Caki2 (cell line): ENCODE results near the gene AKAP12. TPM values are rescaled to one million over a fixed set of nuclear protein-coding genes. Genes with fewer than 3 reads are reported as not detected.
"Not testable (repeated sequence)": the region's sequence is repeated elsewhere in the genome, so short reads cannot be mapped to it uniquely, and the experiment has no call there.

Experiments used
- DNase-seq: peaks from one replicate; pipeline ENCODE4 v3.0.0-alpha.2; 2015; ENCODE audit warnings: low read depth
- in situ Hi-C: cut with HindIII; loops from 2 replicates; pipeline ENCODE4 v1.10.0; 2016; ENCODE audit warnings: low sequenced_read_pairs, low pct_unique_long_range_greater_than_20kb, mixed read lengths
- total RNA-seq: library from RNA; depleted of rRNA; stranded (reverse); fragments of >200 nt; shearing (Covaris generic); gene quantifications from 2 replicates; pipeline ENCODE4 v1.2.3, GENCODE V29; 2014; ENCODE audit warnings: low replicate concordance

Gene AKAP12
- total RNA-seq, 1 experiment from 2014 or later, result 34.4 TPM

DNA sequence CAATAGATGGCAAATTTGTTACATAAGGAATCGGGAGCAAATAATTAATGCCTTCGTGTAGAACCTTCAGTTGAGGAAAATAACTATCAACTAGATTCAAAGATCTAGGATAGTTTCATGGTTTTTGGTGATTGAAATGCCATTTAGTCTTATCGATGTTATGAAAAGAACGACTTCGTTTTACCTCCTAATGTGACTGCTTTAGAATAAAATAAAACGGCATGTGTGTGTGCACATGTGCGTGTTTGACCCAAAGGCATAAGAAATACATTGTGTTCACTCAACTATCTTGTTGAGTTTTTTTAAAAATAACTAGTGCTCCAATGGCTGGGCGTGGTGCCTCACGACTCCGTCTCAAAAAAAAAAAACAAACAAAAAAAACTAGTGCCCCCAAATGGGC is 114.0 kb downstream of the AKAP12 start:
- in situ Hi-C loops, result no loop called here
- DNase-seq, result no peak

- in situ Hi-C loops, DNase-seq: not testable (repeated sequence)
These were observed 117.2 kb downstream of the AKAP12 start for GRCh38 chr6:151356983-151357382.

GRCh38 chr6:151357758-151358436 is 118.1 kb downstream of the AKAP12 start:
- in situ Hi-C loops, result no loop called here
- no peak for DNase-seq

- no peak for DNase-seq
- in situ Hi-C loops, result no loop called here
These were observed 118.7 kb downstream of the AKAP12 start for GRCh38 chr6:151358475-151358874.

- in situ Hi-C loops, result no loop called here
- DNase-seq, result no peak
These were observed 119.7 kb downstream of the AKAP12 start for GRCh38 chr6:151359486-151359885.

GRCh38 chr6:151365233-151365632 is 125.5 kb downstream of the AKAP12 start:
- in situ Hi-C loops, result no loop called here
- no peak for DNase-seq

DNA sequence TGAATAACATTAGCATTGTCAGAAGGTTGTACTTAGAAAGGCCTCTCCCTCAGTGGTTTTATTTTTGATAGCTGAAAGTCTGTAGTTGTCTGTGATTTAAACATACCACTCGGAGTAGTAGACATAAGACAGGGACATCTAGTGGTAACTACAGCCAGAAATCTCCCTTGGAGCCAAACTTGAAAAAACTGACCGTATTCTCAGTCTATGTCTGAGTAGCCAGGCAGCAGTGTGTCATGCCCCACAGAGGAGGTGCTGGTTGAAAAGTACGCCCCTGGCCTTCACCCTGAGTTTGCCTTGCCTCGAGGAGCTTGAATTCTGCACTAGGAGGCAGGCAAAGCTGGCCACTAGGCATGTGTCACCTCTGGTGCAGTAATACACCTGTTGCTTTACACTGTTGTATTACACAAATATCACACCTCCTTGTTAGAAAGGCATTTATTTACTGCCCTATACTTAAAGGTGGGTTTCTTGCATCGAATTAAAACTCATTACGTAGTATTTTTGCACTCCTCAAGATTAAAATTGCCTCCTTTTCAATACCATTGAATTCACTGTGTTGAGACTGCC is 130.8 kb downstream of the AKAP12 start:
- peak; percentile 19 for DNase-seq
- in situ Hi-C loops, result no loop called here

- DNase-seq, result no peak
- in situ Hi-C loops, result no loop called here
These were observed 132.4 kb downstream of the AKAP12 start for GRCh38 chr6:151372164-151372563.

GRCh38 chr6:151374036-151374683 is 134.4 kb downstream of the AKAP12 start:
- in situ Hi-C loops, result no loop called here
- no peak for DNase-seq

DNA sequence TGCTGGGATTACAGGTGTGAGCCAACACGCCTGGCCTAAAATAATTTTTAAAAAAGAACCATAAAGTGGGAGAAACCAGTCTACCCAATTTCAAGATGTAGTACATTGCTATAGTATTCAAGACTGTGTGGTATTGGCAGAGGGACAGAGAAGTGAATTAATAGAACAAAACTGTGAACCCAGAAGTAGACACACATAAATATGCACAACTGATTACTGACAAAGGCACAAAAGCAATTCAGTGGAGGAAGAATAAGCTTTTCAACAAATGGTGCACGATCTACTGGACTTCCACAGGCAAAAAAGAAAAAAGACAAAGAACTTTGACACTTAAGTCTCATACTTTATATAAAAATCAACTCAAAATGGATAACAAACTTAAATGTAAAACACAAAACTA is 136.1 kb downstream of the AKAP12 start:
- in situ Hi-C loops, result no loop called here
- DNase-seq, result no peak

- DNase-seq, result peak; percentile 10
- in situ Hi-C loops, result no loop called here
These were observed 136.7 kb downstream of the AKAP12 start for GRCh38 chr6:151376440-151376839.

DNA sequence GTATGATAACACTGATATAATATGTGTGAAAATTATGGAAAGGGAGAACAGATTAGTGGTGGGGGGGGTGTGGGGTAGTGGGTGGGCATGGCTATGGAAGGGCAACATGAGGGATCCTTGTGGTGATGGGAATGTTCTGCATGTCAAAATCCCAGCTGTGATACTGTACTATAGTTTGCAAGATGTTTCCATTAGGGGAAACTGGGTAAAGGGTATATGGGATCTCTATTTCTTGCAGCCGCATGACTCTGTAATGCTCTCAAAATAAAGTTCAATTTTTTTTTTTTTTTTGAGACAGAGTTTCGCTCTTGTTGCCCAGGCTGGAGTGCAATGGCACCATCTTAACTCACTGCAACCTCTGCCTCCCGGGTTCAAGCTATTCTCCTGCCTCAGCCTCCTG is 137.3 kb downstream of the AKAP12 start:
- in situ Hi-C loops, result no loop called here
- no peak for DNase-seq

GRCh38 chr6:151379933-151380847 is 140.4 kb downstream of the AKAP12 start:
- DNase-seq, result no peak
- in situ Hi-C loops, result no loop called here

GRCh38 chr6:151380848-151381205 is 141.1 kb downstream of the AKAP12 start:
- in situ Hi-C loops, result no loop called here
- no peak for DNase-seq

DNA sequence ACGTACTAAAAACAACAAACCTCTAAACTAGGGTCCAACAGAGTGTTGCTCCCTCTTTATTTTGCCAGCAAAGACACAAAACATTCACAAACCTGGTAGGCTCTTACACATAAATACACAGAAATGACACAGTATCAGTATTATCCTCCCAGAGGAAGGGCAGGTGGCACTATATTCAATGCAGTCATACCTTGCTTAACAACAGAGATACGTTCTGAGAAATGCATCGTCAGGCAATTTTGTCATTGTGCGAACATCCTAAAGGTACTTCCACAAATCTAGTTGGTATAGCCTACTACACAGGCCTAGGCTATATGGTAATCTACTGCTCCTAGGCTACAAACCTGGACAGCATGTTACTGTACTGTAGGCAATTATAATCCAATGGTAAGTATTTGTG is 142.0 kb downstream of the AKAP12 start:
- no peak for DNase-seq
- in situ Hi-C loops, result no loop called here

DNA sequence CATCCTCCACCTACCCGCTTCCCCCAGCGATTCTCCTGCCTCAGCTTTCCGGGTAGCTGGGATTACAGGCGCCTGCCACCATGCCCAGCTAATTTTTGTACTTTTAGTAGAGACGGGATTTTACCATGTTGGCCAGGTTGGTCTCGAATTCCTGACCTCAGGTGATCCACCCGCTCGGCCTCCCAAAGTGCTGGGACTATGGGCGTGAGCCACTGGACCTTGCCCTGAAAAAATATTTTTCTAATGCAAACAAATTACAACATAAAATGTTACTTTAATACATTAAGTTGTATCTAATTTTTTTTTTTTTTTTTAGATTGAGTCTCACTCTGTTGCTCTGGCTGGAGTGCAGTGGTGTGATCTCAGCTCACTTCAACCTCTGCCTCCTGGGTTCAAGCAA is 142.9 kb downstream of the AKAP12 start:
- DNase-seq, in situ Hi-C loops: not testable (repeated sequence)

DNA sequence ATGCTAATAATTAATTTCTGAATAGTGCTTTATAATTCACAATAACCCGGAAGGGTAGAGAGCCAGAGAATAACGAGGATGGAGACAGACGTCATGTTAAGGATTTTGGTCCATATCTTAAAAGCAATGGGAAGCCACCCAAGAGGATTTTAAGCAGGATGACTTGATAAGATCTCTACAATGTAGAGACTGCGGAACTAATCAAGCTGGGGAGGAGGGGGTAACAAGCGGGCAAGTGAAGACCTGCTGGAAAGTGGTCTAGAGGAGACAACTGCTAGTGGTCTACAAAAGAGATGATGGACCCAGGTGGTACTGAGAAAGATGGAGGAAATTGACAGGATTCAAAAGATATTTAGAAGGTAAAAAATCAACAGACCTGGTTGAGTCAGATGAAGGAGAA is 144.4 kb downstream of the AKAP12 start:
- no peak for DNase-seq
- in situ Hi-C loops, result no loop called here

DNA sequence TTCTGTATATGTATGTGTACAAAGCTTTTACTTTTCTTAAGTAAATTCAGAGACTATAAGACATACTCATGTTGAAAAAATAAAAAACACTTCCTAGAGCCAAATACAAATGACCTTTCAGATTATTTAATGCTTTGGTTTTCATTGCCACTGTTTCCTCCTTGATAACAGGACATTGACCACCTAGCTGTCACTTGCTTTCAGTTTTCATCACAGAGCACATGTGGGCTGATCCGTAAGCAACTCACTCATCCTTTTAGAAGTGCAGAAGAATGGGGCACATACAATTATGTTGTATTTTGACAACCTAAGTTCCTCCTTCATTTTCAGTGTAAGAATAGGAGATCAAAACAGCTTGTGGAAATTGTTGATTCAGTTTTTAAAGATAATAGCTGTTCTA is 145.4 kb downstream of the AKAP12 start:
- DNase-seq, result no peak
- in situ Hi-C loops, result no loop called here
